Mesendoderm (in vitro differentiated cells): ENCODE measurements around the gene NKX2-2.

Source experiments
- DNase-seq: peaks from one replicate; pipeline ENCODE4 v3.0.0; 2013
- H2AK5ac ChIP-seq: 2 replicates; pipeline ENCODE4 v1.6.1; 2013; ENCODE audit warnings: low read length, inconsistent platforms
- H2BK120ac ChIP-seq: 2 replicates; pipeline ENCODE4 v1.6.1; 2013; ENCODE audit warnings: low read depth, mild to moderate bottlenecking, low read length, moderate library complexity, mixed read lengths
- H2BK15ac ChIP-seq: replicated peaks from 2 replicates; pipeline ENCODE4 v1.6.1; 2013; ENCODE audit warnings: low read depth, mild to moderate bottlenecking, moderate library complexity
- H2BK5ac ChIP-seq: 2 replicates; pipeline ENCODE4 v1.6.1; 2013; ENCODE audit warnings: low read length, inconsistent platforms
- H3K18ac ChIP-seq: 2 replicates; pipeline ENCODE4 v1.6.1; 2013; ENCODE audit warnings: mild to moderate bottlenecking, low read length, mixed read lengths
- H3K23ac ChIP-seq: one replicate; pipeline ENCODE4 v1.6.1; 2013; ENCODE audit warnings: low read length
- H3K27ac ChIP-seq: 2 replicates; pipeline ENCODE4 v1.5.1; 2013; ENCODE audit warnings: low read depth, mild to moderate bottlenecking, inconsistent platforms, low read length, moderate library complexity
- H3K27me3 ChIP-seq: 2 replicates; pipeline ENCODE4 v1.6.1; 2013; ENCODE audit warnings: low read length, control low read depth, mild to moderate bottlenecking, inconsistent platforms; ENCODE audit not compliant: insufficient read depth, poor library complexity
- H3K36me3 ChIP-seq: 2 replicates; pipeline ENCODE4 v1.6.1; 2013; ENCODE audit warnings: low read length, inconsistent platforms; ENCODE audit not compliant: control insufficient read depth, insufficient read depth
- H3K4ac ChIP-seq: one replicate; pipeline ENCODE4 v1.6.1; 2013; ENCODE audit warnings: low read depth, mild to moderate bottlenecking, low read length, moderate library complexity
- H3K4me1 ChIP-seq: 2 replicates; pipeline ENCODE4 v1.6.1; 2013; ENCODE audit warnings: low read depth, low read length, inconsistent platforms; ENCODE audit not compliant: control insufficient read depth
- H3K4me2 ChIP-seq: 2 replicates; pipeline ENCODE4 v1.6.1; 2013; ENCODE audit warnings: low read length
- H3K4me3 ChIP-seq: 2 replicates; pipeline ENCODE4 v1.5.1; 2013; ENCODE audit warnings: mild to moderate bottlenecking, low read length
- H3K56ac ChIP-seq: one replicate; pipeline ENCODE4 v1.6.1; 2013; ENCODE audit warnings: low read length
- H3K79me1 ChIP-seq: 2 replicates; pipeline ENCODE4 v1.6.1; 2013; ENCODE audit warnings: low read length, inconsistent platforms
- H3K79me2 ChIP-seq: 2 replicates; pipeline ENCODE4 v1.6.1; 2013; ENCODE audit warnings: mild to moderate bottlenecking, low read length; ENCODE audit not compliant: control insufficient read depth, insufficient read depth
- H3K9ac ChIP-seq: 2 replicates; pipeline ENCODE4 v1.6.1; 2013; ENCODE audit warnings: low read length, inconsistent platforms
- H4K5ac ChIP-seq: one replicate; pipeline ENCODE4 v1.6.1; 2013; ENCODE audit warnings: low read length
- H4K8ac ChIP-seq: one replicate; pipeline ENCODE4 v1.6.1; 2013; ENCODE audit warnings: low read depth, mild to moderate bottlenecking, control low read depth, low read length, moderate library complexity
- WGBS: extraction: QIAGEN DNeasy Blood & Tissue Kit; methylation state at CpG from one replicate; pipeline ENCODE4 v1.1.7; 2013; ENCODE audit warnings: low lambda C conversion rate, missing lambda C conversion rate; ENCODE audit not compliant: insufficient coverage; ENCODE audit errors: extremely low coverage; 5-methylcytosine and 5-hydroxymethylcytosine counted together

NKX2-2 gene

GRCh38 chr20:21555470-21556120 lies 41.7 kb upstream of the NKX2-2 start:
- no peak overlapping the region for H2BK15ac ChIP-seq
- no peak overlapping the region for H3K23ac ChIP-seq
- H3K4me3 ChIP-seq = no peak overlapping the region
- no peaks in the 10 kb centered on the region for H3K79me1 ChIP-seq
- H2BK5ac ChIP-seq = no peak overlapping the region
- no CpG with 5 or more reads among the region's 5 CpGs for WGBS
- H3K36me3 ChIP-seq = no peaks in the 10 kb centered on the region
- H2BK120ac ChIP-seq = no peak overlapping the region
- H3K4ac ChIP-seq = no peak overlapping the region
- H3K27me3 ChIP-seq = no peaks in the 10 kb centered on the region
- H4K8ac ChIP-seq = no peak overlapping the region
- no peak overlapping the region for H3K4me2 ChIP-seq
- H2AK5ac ChIP-seq = no peak overlapping the region
- no peak overlapping the region for H3K56ac ChIP-seq
- H3K9ac ChIP-seq = no peak overlapping the region
- H3K18ac ChIP-seq = no peak overlapping the region
- no peak overlapping the region for H4K5ac ChIP-seq
- H3K27ac ChIP-seq = no peak overlapping the region
- H3K4me1 ChIP-seq = no peaks in the 10 kb centered on the region
- DNase-seq = no peak
- no peaks in the 10 kb centered on the region for H3K79me2 ChIP-seq

DNA sequence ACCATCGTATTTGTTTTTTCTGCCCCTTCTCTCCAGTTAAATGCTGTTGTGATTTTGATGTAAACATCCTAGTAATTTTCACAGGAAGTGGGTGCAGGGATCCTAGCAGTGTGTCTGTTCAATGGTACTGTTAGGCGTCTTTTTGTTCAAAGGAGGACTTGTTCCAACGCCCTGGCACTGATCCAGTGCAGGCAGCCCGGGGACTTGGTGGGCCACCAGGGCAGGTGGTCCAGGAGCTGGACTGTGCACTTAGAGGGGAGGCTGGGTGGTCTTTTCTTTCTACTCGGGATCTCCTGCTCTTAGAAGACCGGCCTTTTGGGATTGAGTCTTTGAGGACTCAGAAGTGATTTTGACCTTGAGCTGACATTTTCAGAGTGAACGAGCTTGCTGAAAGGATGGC lies 41.1 kb upstream of the NKX2-2 start:
- H2BK15ac ChIP-seq = no peak overlapping the region
- no peaks in the 10 kb centered on the region for H3K4me1 ChIP-seq
- no peak overlapping the region for H3K56ac ChIP-seq
- DNase-seq = no peak
- H3K27ac ChIP-seq = no peak overlapping the region
- no peak overlapping the region for H2BK5ac ChIP-seq
- H3K9ac ChIP-seq = no peak overlapping the region
- no peaks in the 10 kb centered on the region for H3K27me3 ChIP-seq
- H2AK5ac ChIP-seq = no peak overlapping the region
- no peak overlapping the region for H3K4me2 ChIP-seq
- no peak overlapping the region for H3K18ac ChIP-seq
- H4K5ac ChIP-seq = no peak overlapping the region
- H3K4ac ChIP-seq = no peak overlapping the region
- H3K79me1 ChIP-seq = no peaks in the 10 kb centered on the region
- no peak overlapping the region for H3K23ac ChIP-seq
- no peak overlapping the region for H2BK120ac ChIP-seq
- WGBS = no CpG with 5 or more reads among the region's 7 CpGs
- no peaks in the 10 kb centered on the region for H3K79me2 ChIP-seq
- H3K36me3 ChIP-seq = no peaks in the 10 kb centered on the region
- no peak overlapping the region for H4K8ac ChIP-seq
- H3K4me3 ChIP-seq = no peak overlapping the region

DNA sequence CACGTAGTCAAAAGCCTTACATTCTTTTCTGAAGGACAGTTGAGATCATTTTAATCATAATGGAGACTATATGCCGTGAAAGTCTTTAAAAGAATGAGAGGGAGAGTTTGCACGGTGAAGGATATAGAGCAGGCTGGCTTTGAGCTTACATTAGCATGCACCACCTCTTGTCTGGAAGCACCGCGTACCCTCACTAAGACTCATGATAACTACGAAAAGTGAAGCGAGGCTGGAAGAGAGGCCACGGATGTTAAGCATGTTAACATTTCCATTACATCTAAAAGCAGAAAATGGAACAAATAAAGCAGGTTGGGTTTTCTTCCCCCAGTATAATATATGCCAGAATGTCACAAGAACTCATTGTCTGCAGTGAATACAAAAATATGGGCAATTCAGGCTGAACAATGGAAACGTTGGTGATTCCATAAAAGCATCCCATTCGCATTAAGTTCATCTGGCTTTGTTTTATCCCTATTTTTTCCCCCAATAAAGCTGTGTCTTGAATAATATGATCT lies 40.6 kb upstream of the NKX2-2 start:
- no peaks in the 10 kb centered on the region for H3K36me3 ChIP-seq
- H3K4me3 ChIP-seq = no peak overlapping the region
- H3K79me2 ChIP-seq = no peaks in the 10 kb centered on the region
- H4K5ac ChIP-seq = no peak overlapping the region
- H3K27me3 ChIP-seq = no peaks in the 10 kb centered on the region
- H3K79me1 ChIP-seq = no peaks in the 10 kb centered on the region
- H4K8ac ChIP-seq = no peak overlapping the region
- H2BK5ac ChIP-seq = no peak overlapping the region
- H2AK5ac ChIP-seq = no peak overlapping the region
- no CpG with 5 or more reads among the region's 10 CpGs for WGBS
- H3K4ac ChIP-seq = no peak overlapping the region
- H3K27ac ChIP-seq = no peak overlapping the region
- H3K18ac ChIP-seq = no peak overlapping the region
- H3K56ac ChIP-seq = no peak overlapping the region
- no peak overlapping the region for H3K23ac ChIP-seq
- H2BK120ac ChIP-seq = no peak overlapping the region
- H2BK15ac ChIP-seq = no peak overlapping the region
- no peak overlapping the region for H3K9ac ChIP-seq
- no peak for DNase-seq
- H3K4me1 ChIP-seq = no peaks in the 10 kb centered on the region
- no peak overlapping the region for H3K4me2 ChIP-seq

DNA sequence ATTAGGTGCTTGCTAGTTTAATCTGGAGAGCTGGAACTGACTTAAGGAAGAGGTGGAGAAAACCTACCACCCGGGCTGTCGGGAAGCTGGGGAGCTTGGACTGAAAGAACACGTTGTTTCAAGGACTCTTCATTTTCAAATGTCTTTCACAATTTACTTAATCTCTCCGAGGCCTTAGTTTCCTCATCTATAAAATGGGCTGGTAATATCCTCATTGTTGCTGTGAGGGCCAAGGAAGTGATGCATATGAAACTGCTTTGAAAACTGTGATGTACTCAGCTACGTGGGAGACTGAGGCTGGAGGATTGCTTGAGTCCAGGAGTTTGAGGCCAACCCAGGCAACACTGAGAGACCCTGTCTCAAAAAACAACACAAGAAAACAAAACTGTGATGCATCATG lies 36.7 kb upstream of the NKX2-2 start:
- no peak overlapping the region for H3K27ac ChIP-seq
- no peaks in the 10 kb centered on the region for H3K79me1 ChIP-seq
- no peak overlapping the region for H3K4ac ChIP-seq
- H3K36me3 ChIP-seq = no peaks in the 10 kb centered on the region
- DNase-seq = no peak
- no peak overlapping the region for H3K9ac ChIP-seq
- no peak overlapping the region for H3K23ac ChIP-seq
- no peak overlapping the region for H2BK5ac ChIP-seq
- H2BK15ac ChIP-seq = no peak overlapping the region
- no CpG with 5 or more reads among the region's 5 CpGs for WGBS
- H3K79me2 ChIP-seq = no peaks in the 10 kb centered on the region
- H2BK120ac ChIP-seq = no peak overlapping the region
- no peak overlapping the region for H3K4me3 ChIP-seq
- H4K5ac ChIP-seq = no peak overlapping the region
- H3K4me2 ChIP-seq = no peak overlapping the region
- no peak overlapping the region for H4K8ac ChIP-seq
- H3K18ac ChIP-seq = no peak overlapping the region
- no peak overlapping the region for H2AK5ac ChIP-seq
- no peak overlapping the region for H3K56ac ChIP-seq
- H3K4me1 ChIP-seq = no peaks in the 10 kb centered on the region
- H3K27me3 ChIP-seq = no peaks in the 10 kb centered on the region

DNA sequence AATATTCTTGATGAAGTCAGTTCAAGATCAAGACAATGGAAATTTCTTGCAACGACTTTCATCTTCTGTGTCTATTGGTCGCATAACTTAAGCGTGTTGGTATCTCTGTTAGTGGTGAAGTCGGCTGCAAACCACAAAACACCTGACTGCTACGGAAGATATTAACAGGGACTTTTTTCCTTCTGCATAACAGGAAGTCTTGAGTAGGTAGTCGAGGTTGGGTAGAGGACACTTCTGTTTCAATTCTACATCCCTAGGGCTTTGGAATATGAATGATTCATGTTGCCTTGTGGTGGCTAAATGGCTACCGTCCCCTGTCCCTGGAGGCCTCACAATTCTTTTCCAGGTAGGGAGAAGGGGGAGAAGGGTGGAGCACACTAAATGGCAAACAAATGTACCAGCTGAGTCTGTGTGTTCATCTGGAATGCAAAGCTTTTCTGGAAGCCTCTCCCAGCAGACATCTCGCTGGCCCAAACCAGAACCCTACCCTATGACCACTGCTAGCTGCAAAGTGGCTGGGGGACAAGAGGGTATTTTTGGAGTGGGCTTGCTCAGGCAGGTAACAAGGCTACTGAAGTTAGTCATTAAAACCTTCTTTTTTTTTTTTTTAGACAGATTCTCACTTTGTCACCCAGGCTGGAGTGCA lies 34.6 kb upstream of the NKX2-2 start:
- Histone ChIP-seq H2BK15ac (no peak overlapping the region), H3K36me3 (no peaks in the 10 kb centered on the region), H3K4me3 (no peak overlapping the region), H3K4ac (no peak overlapping the region), H3K9ac (no peak overlapping the region), H4K5ac (no peak overlapping the region), H3K27me3 (no peaks in the 10 kb centered on the region), H3K23ac (no peak overlapping the region), H3K4me2 (no peak overlapping the region), H3K18ac (no peak overlapping the region), H4K8ac (no peak overlapping the region), H3K79me2 (no peaks in the 10 kb centered on the region), H3K79me1 (no peaks in the 10 kb centered on the region), H2BK120ac (no peak overlapping the region), H2BK5ac (no peak overlapping the region), H3K4me1 (no peaks in the 10 kb centered on the region), H2AK5ac (no peak overlapping the region), H3K27ac (no peak overlapping the region), H3K56ac (no peak overlapping the region)
- no CpG with 5 or more reads among the region's 8 CpGs for WGBS
- no peak for DNase-seq
